GM19438 (cell line): ENCODE measurements around the gene FRMD3.

ENCODE experiments used
- ATAC-seq: cut with Tn5 transposase; IDR thresholded peaks from one replicate; pipeline ENCODE4 v1.9.1; 2021; ENCODE audit warnings: low read depth; ENCODE audit not compliant: unreplicated experiment

FRMD3 gene

GRCh38 chr9:83475741-83476140 lies 62.5 kb downstream of the FRMD3 start:
- ATAC-seq: no peak

DNA sequence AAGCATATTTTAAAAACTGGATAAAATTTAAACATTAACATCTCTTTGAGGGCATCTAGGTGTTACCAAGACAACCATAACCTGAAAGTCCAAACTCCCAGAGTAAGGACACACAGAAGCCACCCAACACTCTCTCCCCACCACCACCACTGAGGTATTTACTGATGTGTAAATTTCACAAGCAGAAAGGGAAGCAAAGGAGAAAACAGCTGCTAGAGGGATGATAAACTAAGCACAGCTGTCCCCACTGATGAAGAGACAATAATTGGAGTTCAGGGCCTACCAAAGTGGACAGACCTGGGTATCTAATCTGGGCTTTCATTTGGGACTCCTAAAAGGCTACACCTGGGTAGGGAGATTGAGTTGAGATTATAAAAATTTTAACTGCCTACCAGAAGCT lies 63.6 kb downstream of the FRMD3 start:
- ATAC-seq: no peak

DNA sequence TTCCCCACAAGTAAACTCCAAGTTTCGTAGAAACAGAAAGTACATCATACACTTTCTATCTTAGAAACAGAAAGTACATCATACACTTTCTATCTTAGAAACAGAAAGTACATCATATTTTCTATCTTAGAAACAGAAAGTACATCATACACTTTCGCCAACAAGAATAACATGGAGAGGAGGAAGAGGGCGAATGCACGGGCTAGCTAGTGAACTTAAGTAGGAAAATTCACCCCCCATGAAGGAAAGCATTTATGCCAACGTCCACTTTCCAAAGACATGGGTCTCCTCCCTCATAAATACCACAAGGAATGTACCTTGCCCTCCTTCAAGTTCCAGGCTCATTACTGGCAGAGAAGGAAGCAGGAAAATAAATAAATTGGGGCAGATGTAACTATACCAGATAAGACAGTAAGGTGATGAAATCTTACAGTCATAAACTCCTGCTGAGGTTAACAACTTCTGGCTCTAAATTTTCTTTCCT lies 64.7 kb downstream of the FRMD3 start:
- peak; percentile 93 for ATAC-seq

GRCh38 chr9:83472764-83473163 lies 65.4 kb downstream of the FRMD3 start:
- no peak for ATAC-seq

- no peak for ATAC-seq
These were observed 66.0 kb downstream of the FRMD3 start for GRCh38 chr9:83472221-83472665.

DNA sequence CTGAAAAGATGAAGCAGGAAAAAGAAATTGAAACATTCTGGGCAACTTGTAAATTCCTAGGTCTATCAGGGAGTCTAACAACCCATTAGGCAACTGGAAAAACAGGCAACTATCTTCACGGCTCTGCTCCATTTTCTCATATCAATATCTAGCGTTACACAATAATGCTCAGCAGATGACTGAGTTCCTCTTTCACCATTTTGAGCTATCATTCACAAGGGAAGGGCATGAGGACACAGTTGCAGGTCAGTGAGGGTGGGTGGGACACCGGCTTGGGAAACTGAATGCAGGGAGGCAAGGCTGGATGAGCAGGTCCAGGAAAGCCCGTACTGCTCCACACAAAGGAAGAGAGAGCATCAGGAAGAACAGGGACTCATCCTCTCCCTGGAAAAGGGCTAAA lies 67.0 kb downstream of the FRMD3 start:
- no peak for ATAC-seq

DNA sequence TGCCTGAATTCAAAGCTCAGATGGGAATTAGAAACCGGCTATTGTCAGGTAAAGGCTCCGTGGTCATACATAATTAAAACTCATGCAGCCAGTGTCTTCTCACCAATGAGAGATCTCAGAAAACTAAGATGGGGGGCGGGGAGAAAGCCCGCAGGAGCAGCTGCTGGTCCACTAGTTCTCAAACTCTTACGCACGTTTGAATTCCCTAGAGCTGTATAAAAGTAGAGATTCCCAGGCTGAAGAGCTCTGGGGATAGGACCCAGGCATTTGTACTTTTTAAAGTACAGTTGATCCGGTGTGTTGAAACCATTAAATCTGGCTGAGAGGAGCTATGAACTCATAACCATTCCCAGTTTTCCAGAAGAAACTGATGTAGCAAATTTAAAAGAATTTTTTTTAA lies 68.5 kb downstream of the FRMD3 start:
- no peak for ATAC-seq

DNA sequence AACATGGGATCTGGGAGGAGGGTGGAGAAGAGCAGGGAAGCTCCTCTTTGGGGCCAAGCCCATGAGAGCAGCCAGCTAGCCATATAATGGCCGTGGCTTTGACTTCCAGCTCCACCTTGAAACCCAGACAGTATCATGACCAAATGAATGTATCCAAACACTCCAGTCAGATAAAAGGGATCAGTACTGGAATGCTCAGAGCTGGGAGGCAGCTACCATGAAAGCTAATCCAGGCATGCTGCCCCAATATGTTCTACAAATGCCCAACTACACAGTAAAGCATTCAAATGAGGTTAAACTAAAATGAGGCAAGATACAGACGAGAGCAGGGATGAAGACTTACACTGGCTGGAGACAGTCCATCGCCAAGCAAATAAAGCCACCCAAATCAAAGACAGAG lies 69.4 kb downstream of the FRMD3 start:
- no peak for ATAC-seq

- ATAC-seq: no peak
These were observed 71.3 kb downstream of the FRMD3 start for GRCh38 chr9:83466877-83467276.

GRCh38 chr9:83466351-83466750 lies 71.8 kb downstream of the FRMD3 start:
- no peak for ATAC-seq

- no peak for ATAC-seq
These were observed 78.4 kb downstream of the FRMD3 start for GRCh38 chr9:83459830-83460229.

- ATAC-seq: no peak
These were observed 79.7 kb downstream of the FRMD3 start for GRCh38 chr9:83458530-83458929.

GRCh38 chr9:83457005-83457404 lies 81.2 kb downstream of the FRMD3 start:
- no peak for ATAC-seq

DNA sequence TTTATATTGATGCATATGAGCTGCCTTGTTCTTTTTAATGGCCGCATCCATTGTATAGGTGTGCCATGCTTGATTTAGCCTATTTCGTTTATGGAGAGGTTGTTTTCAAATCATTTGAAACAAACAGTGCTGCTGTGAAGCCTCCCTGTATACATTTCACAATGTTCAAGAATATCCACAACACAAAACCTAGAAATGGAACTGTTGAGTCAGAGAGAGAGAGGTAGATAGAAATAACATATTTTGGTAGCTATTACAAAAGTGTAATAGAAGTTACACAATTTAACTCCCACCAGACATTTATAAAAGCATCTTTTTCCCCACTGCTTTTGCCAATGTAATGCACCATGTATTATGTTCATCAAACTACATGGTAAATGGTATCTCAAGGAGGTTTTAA lies 82.0 kb downstream of the FRMD3 start:
- ATAC-seq: no peak

DNA sequence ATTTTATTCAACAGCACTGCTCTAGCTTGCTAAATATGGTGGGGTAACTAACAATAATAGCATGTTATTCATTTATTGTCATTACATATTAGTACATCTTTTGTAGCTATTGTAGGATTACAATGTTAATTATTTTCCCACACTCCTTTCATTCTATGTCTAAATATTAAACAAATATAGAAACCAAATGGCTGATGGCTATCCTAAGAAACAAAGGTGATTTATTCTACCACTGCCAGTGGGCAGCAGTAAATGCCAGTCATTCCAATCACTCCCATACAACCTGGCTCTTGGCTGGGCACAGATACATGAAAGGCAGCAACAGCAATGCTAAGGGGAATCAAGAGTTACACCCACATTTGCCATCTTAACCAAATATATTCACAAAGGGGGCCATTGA lies 84.1 kb downstream of the FRMD3 start:
- ATAC-seq: no peak

DNA sequence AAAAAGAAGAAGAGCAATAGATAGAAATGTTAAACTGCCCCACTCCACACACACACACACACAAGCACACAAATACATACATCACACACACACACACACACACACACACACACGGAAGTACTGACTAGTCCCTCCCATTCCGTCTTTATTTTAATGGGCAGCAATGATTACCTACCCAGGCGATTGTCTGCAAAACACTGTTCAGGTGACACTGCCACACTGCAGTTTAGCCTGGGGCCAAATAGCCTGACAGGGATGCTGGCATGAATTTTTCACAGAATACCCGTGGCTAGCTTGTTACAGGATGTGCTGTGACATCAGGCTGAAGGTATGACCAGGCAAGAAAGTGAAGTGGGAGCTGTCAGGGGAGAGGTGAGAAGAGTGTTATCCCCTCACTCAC lies 86.9 kb downstream of the FRMD3 start:
- no peak for ATAC-seq

DNA sequence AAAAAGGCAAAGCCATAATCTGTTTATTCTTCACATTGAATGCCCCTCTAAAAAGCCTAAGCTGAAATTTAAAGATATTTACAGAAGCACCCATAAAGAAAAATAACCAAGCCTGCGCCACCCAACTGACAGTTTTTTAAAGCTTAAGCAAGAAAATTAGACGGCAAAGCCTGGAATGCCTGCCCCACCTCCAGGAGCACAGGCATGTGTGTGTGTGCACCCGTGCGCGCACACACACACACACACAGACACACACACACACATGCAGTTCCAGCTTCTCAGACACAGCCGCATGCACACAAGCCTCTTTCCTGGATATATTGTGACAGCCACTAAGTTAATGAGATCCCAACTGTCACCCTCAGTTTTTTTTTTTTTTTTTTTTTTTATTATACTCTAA lies 88.2 kb downstream of the FRMD3 start:
- no peak for ATAC-seq

DNA sequence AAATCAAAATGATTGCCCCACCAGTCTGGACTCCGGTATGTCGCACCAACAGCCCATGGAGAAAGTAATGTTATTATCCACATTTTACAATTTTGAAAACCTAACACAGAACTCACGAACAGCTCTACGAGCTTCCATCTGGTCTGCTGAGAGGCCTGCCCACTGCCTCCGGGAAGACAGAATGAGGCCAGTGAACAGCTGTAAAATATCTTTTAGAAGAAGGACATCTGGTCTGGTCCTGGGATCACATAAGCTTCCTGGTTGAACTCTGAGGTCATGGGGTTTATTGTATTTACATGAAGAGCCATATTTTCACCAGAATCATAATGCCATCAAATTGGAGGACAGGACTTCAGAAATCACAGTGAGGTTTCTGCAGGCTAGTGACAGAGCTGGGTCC lies 89.0 kb downstream of the FRMD3 start:
- ATAC-seq: no peak

GRCh38 chr9:83448626-83449025 lies 89.6 kb downstream of the FRMD3 start:
- ATAC-seq: no peak

DNA sequence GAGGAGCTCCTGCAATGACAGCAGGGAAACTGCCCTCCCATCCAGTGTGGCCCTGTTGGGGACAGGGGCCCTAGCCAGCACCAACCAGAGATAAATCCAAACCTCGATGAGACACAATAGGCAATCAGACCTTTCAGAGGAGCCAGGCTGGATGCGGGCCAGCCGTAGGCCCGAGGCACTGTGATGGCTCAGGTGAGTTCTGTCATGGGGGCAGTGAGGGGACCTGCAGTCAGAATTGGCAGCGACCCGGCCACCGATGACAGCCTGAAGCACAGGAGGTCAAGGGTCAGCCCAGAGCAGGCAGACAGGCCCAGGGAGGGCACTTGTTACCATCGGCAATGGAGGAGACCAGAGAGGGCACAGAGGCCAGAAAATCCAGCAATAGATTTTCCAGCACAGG lies 90.8 kb downstream of the FRMD3 start:
- ATAC-seq: no peak

DNA sequence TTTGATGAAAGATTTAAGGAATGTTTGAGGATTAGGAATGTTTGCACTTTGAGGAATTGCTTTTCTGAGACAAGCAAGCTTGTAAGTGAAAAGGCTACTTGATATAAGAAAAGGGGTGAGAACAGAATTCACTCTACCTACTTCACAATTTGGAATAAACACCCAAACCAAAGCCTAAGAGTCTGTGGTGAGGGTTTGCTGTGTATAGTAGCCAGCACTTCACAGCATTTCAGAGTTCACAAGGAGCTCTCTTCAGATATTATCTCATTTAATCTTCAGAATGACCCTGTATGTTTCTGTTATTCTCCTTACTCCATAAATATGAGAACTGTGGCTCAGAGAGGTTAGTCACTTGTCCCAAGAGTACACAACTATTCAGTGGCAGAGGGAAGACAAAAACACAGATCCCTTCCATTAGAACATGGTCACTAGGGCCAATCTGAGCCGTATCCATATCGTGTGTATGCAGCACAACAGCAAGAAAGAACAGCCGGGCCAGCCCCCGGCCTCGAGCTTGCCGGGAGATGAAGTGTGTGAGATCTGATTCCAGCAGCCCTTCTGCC lies 92.4 kb downstream of the FRMD3 start:
- no peak for ATAC-seq

DNA sequence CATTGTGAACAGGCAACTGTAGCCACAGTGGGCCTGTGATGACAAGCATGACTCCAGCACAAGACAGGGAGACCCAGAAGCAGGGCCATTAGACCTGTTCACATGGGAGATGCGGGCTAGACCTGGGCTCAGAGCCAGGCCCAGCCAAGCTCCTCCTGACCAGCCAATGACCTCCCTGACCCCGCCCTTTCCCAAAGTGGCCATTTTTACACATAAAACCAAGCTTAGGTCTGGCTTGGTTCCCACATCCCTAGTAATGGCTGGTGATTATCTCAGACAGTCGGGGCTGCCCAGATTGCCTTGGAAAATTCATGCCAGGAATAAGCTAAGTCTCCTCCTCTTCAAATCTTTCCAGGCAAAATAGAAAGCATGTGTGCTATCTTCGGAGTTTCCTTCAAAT lies 94.1 kb downstream of the FRMD3 start:
- ATAC-seq: no peak

DNA sequence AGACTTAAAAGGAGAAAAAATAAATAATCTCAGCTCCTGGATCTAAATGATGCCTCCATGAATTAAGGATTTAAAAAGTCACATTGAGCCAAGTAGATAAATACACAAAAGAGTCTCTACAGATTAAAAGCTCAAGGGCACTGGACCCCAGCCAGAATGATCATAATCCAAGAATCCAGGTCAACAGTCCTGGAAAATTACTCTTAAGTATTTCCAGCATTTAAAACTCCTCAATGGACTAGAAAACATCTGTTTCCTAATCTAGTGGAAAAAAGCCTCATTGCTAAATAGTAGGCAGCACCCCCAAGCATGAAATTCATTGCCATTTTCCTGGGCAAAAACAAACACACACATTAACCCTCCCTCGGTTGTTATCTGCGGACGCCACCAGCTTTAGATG lies 96.8 kb downstream of the FRMD3 start:
- ATAC-seq: no peak
